A549 (cell line): ENCODE data around the gene CYP19A1. TPM values are rescaled to one million over a fixed set of nuclear protein-coding genes. Genes with fewer than 3 reads are reported as not detected.
A peak's percentile ranks its signal among the peaks of the same experiment; 100 is the strongest.

Experiments
- ATAC-seq, 2 experiments: fragments of 200-7000 bp in 1 of 2; fragments of >200 bp in 1 of 2; cut with Nextera tagmentation in 1 of 2; cut with Tn5 transposase in 1 of 2; 3 replicates each; pipeline versions ENCODE4 v1.8.0 to v1.9.1; 2018 to 2020; ENCODE audit warnings: mild to moderate bottlenecking in 1 of 2, moderate library complexity in 1 of 2
- CTCF ChIA-PET: fragments of 300-600 bp; sonication (Branson Sonifier 250); formaldehyde crosslinking; extraction: SDS; loops from one replicate; lab custom pipeline; 2021; ENCODE audit warnings: antibody characterized with exemption, inconsistent platforms; lab: Yijun Ruan, JAX
- POLR2A ChIA-PET: fragments of 350-600 bp; formaldehyde crosslinking; extraction: SDS; loops from one replicate; lab custom pipeline; 2021; ENCODE audit warnings: antibody characterized with exemption, inconsistent platforms; lab: Yijun Ruan, JAX
- DNase-seq, 2 experiments: peaks; one replicate each; pipeline versions ENCODE4 v3.0.0 to v3.0.0-alpha.2; 2011 to 2016; ENCODE audit warnings: low read depth in 1 of 2, low spot score in 1 of 2
- FAIRE-seq: peaks from 2 replicates; lab custom pipeline; 2011; peaks lifted over from hg19 to GRCh38; lab: Jason Lieb, UNC
- H3K27ac ChIP-seq, 2 experiments: fragments of >200 bp; sonication (Bioruptor Twin); formaldehyde crosslinking; 3 replicates each; pipeline ENCODE4 v1.5.1; 2016 to 2017
- H3K4me1 ChIP-seq: fragments of >200 bp; sonication (Bioruptor Twin); formaldehyde crosslinking; 3 replicates; pipeline ENCODE4 v1.6.1; 2016
- H3K4me2 ChIP-seq: fragments of >200 bp; sonication (Bioruptor Twin); formaldehyde crosslinking; 3 replicates; pipeline ENCODE4 v1.6.1; 2016
- H3K4me3 ChIP-seq: fragments of >200 bp; sonication (Bioruptor Twin); formaldehyde crosslinking; 3 replicates; pipeline ENCODE4 v1.5.1; 2016
- H3K9me3 ChIP-seq: fragments of >200 bp; sonication (Bioruptor Twin); formaldehyde crosslinking; 3 replicates; pipeline ENCODE4 v1.6.1; 2016
- BHLHE40 ChIP-seq: IDR thresholded peaks from 2 replicates; pipeline ENCODE4 v1.6.1; 2012; ENCODE audit warnings: low read depth, low read length, inconsistent platforms
- CBX2 ChIP-seq: fragments of 200-600 bp; sonication (generic); IDR thresholded peaks from 2 replicates; pipeline ENCODE4 v1.6.1; 2016; ENCODE audit warnings: low read depth, mild to moderate bottlenecking, borderline replicate concordance
- CHD4 ChIP-seq: fragments of 200-600 bp; sonication (generic); IDR thresholded peaks from 2 replicates; pipeline ENCODE4 v1.6.1; 2016; ENCODE audit warnings: antibody characterized with exemption, mild to moderate bottlenecking, borderline replicate concordance
- ESRRA ChIP-seq: fragments of 150-350 bp; IDR thresholded peaks from 2 replicates; pipeline ENCODE4 v1.6.1; 2014; ENCODE audit warnings: mild to moderate bottlenecking, low read length, borderline replicate concordance
- FOXS1 ChIP-seq: fragments of 250-450 bp; sonication (Bioruptor Pico); IDR thresholded peaks from 2 replicates; pipeline ENCODE4 v1.5.0; 2020; ENCODE audit warnings: mild to moderate bottlenecking, moderate library complexity
- HEYL ChIP-seq: fragments of 250-450 bp; sonication (Bioruptor Pico); IDR thresholded peaks from 2 replicates; pipeline ENCODE4 v1.8.0; 2021; ENCODE audit warnings: mild to moderate bottlenecking, moderate library complexity
- HOXA7 ChIP-seq: fragments of 250-450 bp; sonication (Bioruptor Pico); IDR thresholded peaks from 2 replicates; pipeline ENCODE4 v1.5.0; 2020; ENCODE audit warnings: mild to moderate bottlenecking, moderate library complexity
- HOXB13 ChIP-seq: fragments of 250-450 bp; sonication (Bioruptor Pico); IDR thresholded peaks from 2 replicates; pipeline ENCODE4 v1.5.0; 2020; ENCODE audit warnings: low read depth, mild to moderate bottlenecking, moderate library complexity
- HOXB5 ChIP-seq: fragments of 250-450 bp; sonication (Bioruptor Pico); IDR thresholded peaks from 2 replicates; pipeline ENCODE4 v1.5.0; 2020; ENCODE audit warnings: mild to moderate bottlenecking, moderate library complexity
- KDM5A ChIP-seq: fragments of 200-600 bp; sonication (generic); IDR thresholded peaks from 2 replicates; pipeline ENCODE4 v1.6.1; 2016; ENCODE audit warnings: antibody characterized with exemption, mild to moderate bottlenecking
- MAFK ChIP-seq: fragments of 450-650 bp; IDR thresholded peaks from 2 replicates; pipeline ENCODE4 v1.6.1; 2014; ENCODE audit not compliant: partially characterized antibody
- MAZ ChIP-seq: fragments of 150-350 bp; IDR thresholded peaks from 2 replicates; pipeline ENCODE4 v1.6.1; 2014; ENCODE audit warnings: antibody characterized with exemption, low read depth, low read length, borderline replicate concordance
- MYC ChIP-seq: IDR thresholded peaks from 2 replicates; pipeline ENCODE4 v1.6.1; 2012; ENCODE audit warnings: mild to moderate bottlenecking, inconsistent platforms, low read length, improper control_type of control experiment, borderline replicate concordance
- NPAS2 ChIP-seq: fragments of 250-450 bp; sonication (Bioruptor Pico); IDR thresholded peaks from 2 replicates; pipeline ENCODE4 v1.8.0; 2022; ENCODE audit warnings: mild to moderate bottlenecking, moderate library complexity, borderline replicate concordance
- RAD21 ChIP-seq, 2 experiments: fragments of >200 bp in 1 of 2; sonication (Bioruptor Twin) in 1 of 2; formaldehyde crosslinking in 1 of 2; IDR thresholded peaks in 1 of 2; conservative IDR thresholded peaks in 1 of 2; 2 replicates in 1 of 2; 3 replicates in 1 of 2; pipeline ENCODE4 v1.6.1; 2012 to 2018; ENCODE audit warnings: inconsistent platforms in 1 of 2
- RFX5 ChIP-seq: fragments of 450-650 bp; IDR thresholded peaks from 2 replicates; pipeline ENCODE4 v1.7.1; 2014; ENCODE audit warnings: antibody characterized with exemption, mild to moderate bottlenecking, moderate library complexity
- SMC3 ChIP-seq: fragments of >200 bp; sonication (Bioruptor Twin); formaldehyde crosslinking; IDR thresholded peaks from 3 replicates; pipeline ENCODE4 v1.6.1; 2018; ENCODE audit warnings: inconsistent platforms
- TP53 ChIP-seq: fragments of 250-450 bp; sonication (Bioruptor Pico); IDR thresholded peaks from 2 replicates; pipeline ENCODE4 v1.5.0; 2021; ENCODE audit warnings: mild to moderate bottlenecking, moderate library complexity
- ZSCAN20 ChIP-seq: fragments of 250-450 bp; sonication (Bioruptor Pico); IDR thresholded peaks from 2 replicates; pipeline ENCODE4 v1.8.0; 2022; ENCODE audit warnings: mild to moderate bottlenecking, moderate library complexity
- WGBS: methylation state at CpG from one replicate; pipeline ENCODE4 v1.1.6; 2017; ENCODE audit errors: missing lambda C conversion rate; 5-methylcytosine and 5-hydroxymethylcytosine counted together
- polyA plus RNA-seq, 4 experiments: library from polyadenylated mRNA; depleted of rRNA in 3 of 4; stranded (reverse); fragments of >200 nt; fragmentation: RNase III in 1 of 4; extraction: RNeasy Plus Mini Kit Qiagen cat#74134 plus additional on column Dnase treatment in 1 of 4; gene quantifications; 2 replicates in 3 of 4; 3 replicates in 1 of 4; pipeline ENCODE4 v1.2.3, GENCODE V29; 2011 to 2017
- TF ChIP-seq, protein P1 (sequence below): fragments of 200-600 bp; sonication (generic); IDR thresholded peaks from 2 replicates; pipeline ENCODE4 v1.6.1; 2016; ENCODE audit warnings: antibody characterized with exemption, mild to moderate bottlenecking, moderate library complexity
- TF ChIP-seq, protein P2 (sequence below): fragments of >200 bp; sonication (Bioruptor Twin); formaldehyde crosslinking; IDR thresholded peaks from 3 replicates; pipeline ENCODE4 v1.5.1; 2016
- TF ChIP-seq, protein P3 (sequence below): fragments of 250-450 bp; sonication (Bioruptor Pico); IDR thresholded peaks from 2 replicates; pipeline ENCODE4 v1.5.0; 2021; ENCODE audit warnings: mild to moderate bottlenecking, moderate library complexity, borderline replicate concordance
- TF ChIP-seq, protein P4 (sequence below): fragments of 150-350 bp; IDR thresholded peaks from 2 replicates; pipeline ENCODE4 v1.6.1; 2014; ENCODE audit warnings: low read depth, mild to moderate bottlenecking, low read length
- TF ChIP-seq, protein P5 (sequence below): fragments of 250-450 bp; sonication (Bioruptor Pico); IDR thresholded peaks from 2 replicates; pipeline ENCODE4 v1.5.0; 2020; ENCODE audit warnings: low read depth, mild to moderate bottlenecking, moderate library complexity

Gene CYP19A1
- polyA plus RNA-seq, 2 of the 4 experiments (the other 2 are of a cell fraction): 0.36 TPM; not detected in 1

DNA sequence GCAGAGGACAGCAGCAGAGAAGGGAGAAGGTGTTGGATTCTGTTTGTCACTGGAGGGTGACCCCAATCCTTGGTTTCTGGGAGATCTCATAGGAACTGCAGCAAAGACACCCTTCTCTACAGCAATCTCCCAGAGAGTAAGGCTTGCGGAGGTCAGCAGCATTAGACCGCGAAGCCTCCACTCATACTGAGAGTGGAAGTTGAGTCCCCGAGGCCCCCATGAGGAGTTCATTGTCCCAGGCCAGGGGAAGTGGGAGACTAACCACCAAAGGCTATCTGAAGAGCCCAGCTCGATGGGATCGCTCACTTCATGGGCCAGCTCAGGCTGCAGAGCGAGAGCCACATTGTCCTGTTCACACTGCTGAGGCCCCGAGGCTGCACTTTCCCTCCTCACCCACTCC is 47.6 kb upstream of the CYP19A1 start (continued):
- TF ChIP-seq, protein P1, sequence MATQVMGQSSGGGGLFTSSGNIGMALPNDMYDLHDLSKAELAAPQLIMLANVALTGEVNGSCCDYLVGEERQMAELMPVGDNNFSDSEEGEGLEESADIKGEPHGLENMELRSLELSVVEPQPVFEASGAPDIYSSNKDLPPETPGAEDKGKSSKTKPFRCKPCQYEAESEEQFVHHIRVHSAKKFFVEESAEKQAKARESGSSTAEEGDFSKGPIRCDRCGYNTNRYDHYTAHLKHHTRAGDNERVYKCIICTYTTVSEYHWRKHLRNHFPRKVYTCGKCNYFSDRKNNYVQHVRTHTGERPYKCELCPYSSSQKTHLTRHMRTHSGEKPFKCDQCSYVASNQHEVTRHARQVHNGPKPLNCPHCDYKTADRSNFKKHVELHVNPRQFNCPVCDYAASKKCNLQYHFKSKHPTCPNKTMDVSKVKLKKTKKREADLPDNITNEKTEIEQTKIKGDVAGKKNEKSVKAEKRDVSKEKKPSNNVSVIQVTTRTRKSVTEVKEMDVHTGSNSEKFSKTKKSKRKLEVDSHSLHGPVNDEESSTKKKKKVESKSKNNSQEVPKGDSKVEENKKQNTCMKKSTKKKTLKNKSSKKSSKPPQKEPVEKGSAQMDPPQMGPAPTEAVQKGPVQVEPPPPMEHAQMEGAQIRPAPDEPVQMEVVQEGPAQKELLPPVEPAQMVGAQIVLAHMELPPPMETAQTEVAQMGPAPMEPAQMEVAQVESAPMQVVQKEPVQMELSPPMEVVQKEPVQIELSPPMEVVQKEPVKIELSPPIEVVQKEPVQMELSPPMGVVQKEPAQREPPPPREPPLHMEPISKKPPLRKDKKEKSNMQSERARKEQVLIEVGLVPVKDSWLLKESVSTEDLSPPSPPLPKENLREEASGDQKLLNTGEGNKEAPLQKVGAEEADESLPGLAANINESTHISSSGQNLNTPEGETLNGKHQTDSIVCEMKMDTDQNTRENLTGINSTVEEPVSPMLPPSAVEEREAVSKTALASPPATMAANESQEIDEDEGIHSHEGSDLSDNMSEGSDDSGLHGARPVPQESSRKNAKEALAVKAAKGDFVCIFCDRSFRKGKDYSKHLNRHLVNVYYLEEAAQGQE: no peak
- no peak for TF ChIP-seq HOXB13 (CRISPR knock-in tag)
- no peak for TF ChIP-seq HOXA7
- TF ChIP-seq, all 56 proteins: peak for 0

DNA sequence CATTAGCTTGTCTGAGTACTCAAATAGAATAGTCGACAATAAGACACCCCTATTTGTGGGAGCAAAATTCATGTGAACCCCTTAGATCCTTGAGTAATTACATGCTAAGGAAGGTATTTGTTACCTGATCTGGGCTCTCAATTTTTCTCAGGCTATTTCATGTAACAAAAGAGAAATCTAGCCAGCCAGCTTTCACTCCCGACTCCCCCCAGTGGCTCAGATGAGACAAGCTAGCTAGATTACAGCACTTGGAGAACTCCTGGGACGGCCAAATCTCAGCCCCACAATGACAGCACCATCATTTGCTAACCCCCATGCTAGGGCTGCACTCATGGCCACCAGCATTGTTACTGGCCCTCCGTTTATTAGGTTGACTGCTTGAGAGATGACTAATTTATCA is 44.4 kb upstream of the CYP19A1 start:
- FAIRE-seq: no peak
- ATAC-seq: peak; percentile 65 to 78; a peak in 5 of 6 replicates
- WGBS: 9% methylated on average over 4 of the region's 4 CpGs
- ChIA-PET POLR2A (no interaction called here), CTCF (interaction anchor here (0.6 to 10.6 kb wide), 20 partner anchors 9 to 277 kb away, joined by 3 to 228 read pairs (median 6); no protein-coding TSS in a partner anchor)
- Histone ChIP-seq H3K9me3 (no peaks in the 10 kb centered on the region), H3K4me2 (0 out of 3 replicates have a peak overlapping the region, but pooled peaks have one; percentile 1), H3K27ac (no peak overlapping the region), H3K4me1 (no peaks in the 10 kb centered on the region), H3K4me3 (no peak overlapping the region)
- DNase-seq: peak; percentile 48 to 55
- no peak for TF ChIP-seq MAZ
- TF ChIP-seq CBX2: no peak
- TF ChIP-seq BHLHE40: no peak
- TF ChIP-seq TP53: no peak
- peak; percentile 34 to 36; a peak in 3 of 5 replicates for TF ChIP-seq RAD21 (conservative IDR thresholded peaks at IDR 0.05 in 1 of 2, IDR thresholded peaks at IDR 0.05 in 1 of 2)
- TF ChIP-seq, protein P2, sequence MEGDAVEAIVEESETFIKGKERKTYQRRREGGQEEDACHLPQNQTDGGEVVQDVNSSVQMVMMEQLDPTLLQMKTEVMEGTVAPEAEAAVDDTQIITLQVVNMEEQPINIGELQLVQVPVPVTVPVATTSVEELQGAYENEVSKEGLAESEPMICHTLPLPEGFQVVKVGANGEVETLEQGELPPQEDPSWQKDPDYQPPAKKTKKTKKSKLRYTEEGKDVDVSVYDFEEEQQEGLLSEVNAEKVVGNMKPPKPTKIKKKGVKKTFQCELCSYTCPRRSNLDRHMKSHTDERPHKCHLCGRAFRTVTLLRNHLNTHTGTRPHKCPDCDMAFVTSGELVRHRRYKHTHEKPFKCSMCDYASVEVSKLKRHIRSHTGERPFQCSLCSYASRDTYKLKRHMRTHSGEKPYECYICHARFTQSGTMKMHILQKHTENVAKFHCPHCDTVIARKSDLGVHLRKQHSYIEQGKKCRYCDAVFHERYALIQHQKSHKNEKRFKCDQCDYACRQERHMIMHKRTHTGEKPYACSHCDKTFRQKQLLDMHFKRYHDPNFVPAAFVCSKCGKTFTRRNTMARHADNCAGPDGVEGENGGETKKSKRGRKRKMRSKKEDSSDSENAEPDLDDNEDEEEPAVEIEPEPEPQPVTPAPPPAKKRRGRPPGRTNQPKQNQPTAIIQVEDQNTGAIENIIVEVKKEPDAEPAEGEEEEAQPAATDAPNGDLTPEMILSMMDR: peak; percentile 49
- no peak for TF ChIP-seq ZSCAN20 (CRISPR knock-in tag)
- no peak for TF ChIP-seq HOXB5
- TF ChIP-seq MAFK: no peak
- TF ChIP-seq NPAS2 (CRISPR knock-in tag): no peak
- no peak for TF ChIP-seq CHD4
- TF ChIP-seq MYC: no peak
- no peak for TF ChIP-seq ESRRA
- TF ChIP-seq, protein P3, sequence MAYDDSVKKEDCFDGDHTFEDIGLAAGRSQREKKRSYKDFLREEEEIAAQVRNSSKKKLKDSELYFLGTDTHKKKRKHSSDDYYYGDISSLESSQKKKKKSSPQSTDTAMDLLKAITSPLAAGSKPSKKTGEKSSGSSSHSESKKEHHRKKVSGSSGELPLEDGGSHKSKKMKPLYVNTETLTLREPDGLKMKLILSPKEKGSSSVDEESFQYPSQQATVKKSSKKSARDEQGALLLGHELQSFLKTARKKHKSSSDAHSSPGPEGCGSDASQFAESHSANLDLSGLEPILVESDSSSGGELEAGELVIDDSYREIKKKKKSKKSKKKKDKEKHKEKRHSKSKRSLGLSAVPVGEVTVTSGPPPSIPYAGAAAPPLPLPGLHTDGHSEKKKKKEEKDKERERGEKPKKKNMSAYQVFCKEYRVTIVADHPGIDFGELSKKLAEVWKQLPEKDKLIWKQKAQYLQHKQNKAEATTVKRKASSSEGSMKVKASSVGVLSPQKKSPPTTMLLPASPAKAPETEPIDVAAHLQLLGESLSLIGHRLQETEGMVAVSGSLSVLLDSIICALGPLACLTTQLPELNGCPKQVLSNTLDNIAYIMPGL (CRISPR knock-in tag): no peak
- TF ChIP-seq, protein P4, sequence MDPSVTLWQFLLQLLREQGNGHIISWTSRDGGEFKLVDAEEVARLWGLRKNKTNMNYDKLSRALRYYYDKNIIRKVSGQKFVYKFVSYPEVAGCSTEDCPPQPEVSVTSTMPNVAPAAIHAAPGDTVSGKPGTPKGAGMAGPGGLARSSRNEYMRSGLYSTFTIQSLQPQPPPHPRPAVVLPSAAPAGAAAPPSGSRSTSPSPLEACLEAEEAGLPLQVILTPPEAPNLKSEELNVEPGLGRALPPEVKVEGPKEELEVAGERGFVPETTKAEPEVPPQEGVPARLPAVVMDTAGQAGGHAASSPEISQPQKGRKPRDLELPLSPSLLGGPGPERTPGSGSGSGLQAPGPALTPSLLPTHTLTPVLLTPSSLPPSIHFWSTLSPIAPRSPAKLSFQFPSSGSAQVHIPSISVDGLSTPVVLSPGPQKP: no peak
- no peak for TF ChIP-seq HOXA7
- TF ChIP-seq KDM5A: no peak
- no peak for TF ChIP-seq FOXS1 (CRISPR knock-in tag)
- TF ChIP-seq, protein P5, sequence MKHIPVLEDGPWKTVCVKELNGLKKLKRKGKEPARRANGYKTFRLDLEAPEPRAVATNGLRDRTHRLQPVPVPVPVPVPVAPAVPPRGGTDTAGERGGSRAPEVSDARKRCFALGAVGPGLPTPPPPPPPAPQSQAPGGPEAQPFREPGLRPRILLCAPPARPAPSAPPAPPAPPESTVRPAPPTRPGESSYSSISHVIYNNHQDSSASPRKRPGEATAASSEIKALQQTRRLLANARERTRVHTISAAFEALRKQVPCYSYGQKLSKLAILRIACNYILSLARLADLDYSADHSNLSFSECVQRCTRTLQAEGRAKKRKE (CRISPR knock-in tag): no peak
- TF ChIP-seq RFX5: no peak
- TF ChIP-seq, protein P1: no peak
- peak; percentile 39 for TF ChIP-seq SMC3
- no peak for TF ChIP-seq HEYL (CRISPR knock-in tag)
